ENCODE data around the gene TYROBP.

GRCh38 chr19:35896643-35897040 lies 11.5 kb downstream of the TYROBP start:
- no peak for TF ChIP-seq CTCF (IDR thresholded peaks at IDR 0.05; ENCODE audit: low read depth, low read length)
- TF ChIP-seq POLR2A (IDR thresholded peaks at IDR 0.05; ENCODE audit: extremely low read depth, insufficient read length) = no peak
